H9 (cell line): Measurements from ENCODE around the gene ADAMTS13. TPM values are rescaled to one million over a fixed set of nuclear protein-coding genes. Genes with fewer than 3 reads are reported as not detected.

Experiments used
- DNase-seq: peaks from one replicate; pipeline ENCODE4 v3.0.0-alpha.2; 2017
- H2AFZ ChIP-seq: one replicate; pipeline ENCODE4 v1.6.1; 2013; ENCODE audit warnings: mild to moderate bottlenecking, low read length, control low read depth, moderate library complexity
- H2AK5ac ChIP-seq: 2 replicates; pipeline ENCODE4 v1.6.1; 2013; ENCODE audit warnings: low read length, control low read depth, mixed read lengths; ENCODE audit not compliant: insufficient read length
- H2BK120ac ChIP-seq: one replicate; pipeline ENCODE4 v1.6.1; 2013; ENCODE audit warnings: low read depth, mild to moderate bottlenecking, low read length, control low read depth, inconsistent platforms; ENCODE audit not compliant: poor library complexity, severe bottlenecking
- H2BK12ac ChIP-seq: 2 replicates; pipeline ENCODE4 v1.6.1; 2013; ENCODE audit warnings: low read length, control low read depth, mixed read lengths, low read depth; ENCODE audit not compliant: insufficient read length
- H2BK15ac ChIP-seq: 2 replicates; pipeline ENCODE4 v1.6.1; 2013; ENCODE audit warnings: low read depth, low read length, control low read depth
- H2BK20ac ChIP-seq: one replicate; pipeline ENCODE4 v1.6.1; 2013; ENCODE audit warnings: low read depth, mild to moderate bottlenecking, low read length, control low read depth, inconsistent platforms; ENCODE audit not compliant: poor library complexity, severe bottlenecking
- H2BK5ac ChIP-seq: 2 replicates; pipeline ENCODE4 v1.6.1; 2013; ENCODE audit warnings: low read length, control low read depth, mixed read lengths; ENCODE audit not compliant: insufficient read length
- H3K14ac ChIP-seq: 2 replicates; pipeline ENCODE4 v1.6.1; 2013; ENCODE audit warnings: low read length, control low read depth; ENCODE audit not compliant: insufficient read depth
- H3K18ac ChIP-seq: 2 replicates; pipeline ENCODE4 v1.6.1; 2013; ENCODE audit warnings: low read depth, mild to moderate bottlenecking, mixed read lengths, low read length, control low read depth; ENCODE audit not compliant: insufficient read length
- H3K23ac ChIP-seq: 2 replicates; pipeline ENCODE4 v1.6.1; 2013; ENCODE audit warnings: low read length, control low read depth, mixed read lengths, low read depth; ENCODE audit not compliant: insufficient read length
- H3K23me2 ChIP-seq: 2 replicates; pipeline ENCODE4 v1.6.1; 2013; ENCODE audit warnings: low read depth, mild to moderate bottlenecking, mixed read lengths, low read length, control low read depth; ENCODE audit not compliant: insufficient read length, poor library complexity, severe bottlenecking
- H3K27ac ChIP-seq: 2 replicates; pipeline ENCODE4 v1.5.1; 2013; ENCODE audit warnings: low read length, control low read depth, mixed read lengths, low read depth; ENCODE audit not compliant: insufficient read length
- H3K27me3 ChIP-seq: 2 replicates; pipeline ENCODE4 v1.6.1; 2013; ENCODE audit warnings: low read length, control low read depth, inconsistent platforms; ENCODE audit not compliant: insufficient read depth
- H3K4ac ChIP-seq: 2 replicates; pipeline ENCODE4 v1.6.1; 2013; ENCODE audit warnings: low read depth, mild to moderate bottlenecking, control low read depth, inconsistent platforms, low read length, moderate library complexity
- H3K4me1 ChIP-seq: 2 replicates; pipeline ENCODE4 v1.6.1; 2013; ENCODE audit warnings: low read length, control low read depth, inconsistent platforms; ENCODE audit not compliant: insufficient read depth
- H3K4me2 ChIP-seq: 2 replicates; pipeline ENCODE4 v1.6.1; 2013; ENCODE audit warnings: low read length, control low read depth, mixed read lengths; ENCODE audit not compliant: insufficient read length, insufficient read depth
- H3K56ac ChIP-seq: 2 replicates; pipeline ENCODE4 v1.6.1; 2013; ENCODE audit warnings: low read depth, mild to moderate bottlenecking, mixed read lengths, low read length, control low read depth; ENCODE audit not compliant: insufficient read length
- H3K79me1 ChIP-seq: 2 replicates; pipeline ENCODE4 v1.6.1; 2013; ENCODE audit warnings: low read depth, mild to moderate bottlenecking, moderate library complexity, low read length, control low read depth, inconsistent platforms; ENCODE audit not compliant: insufficient read depth, poor library complexity, severe bottlenecking
- H3K79me2 ChIP-seq: 2 replicates; pipeline ENCODE4 v1.6.1; 2013; ENCODE audit warnings: low read length, control low read depth, inconsistent platforms; ENCODE audit not compliant: insufficient read depth
- H3K9ac ChIP-seq: 2 replicates; pipeline ENCODE4 v1.6.1; 2013; ENCODE audit warnings: low read length, control low read depth, mixed read lengths; ENCODE audit not compliant: insufficient read length; ENCODE audit errors: extremely low read depth
- H3K9me3 ChIP-seq: one replicate; pipeline ENCODE4 v1.6.1; 2013; ENCODE audit warnings: low read depth, low read length, inconsistent platforms; ENCODE audit not compliant: control insufficient read depth
- H3T11ph ChIP-seq: one replicate; pipeline ENCODE4 v1.6.1; 2013; ENCODE audit warnings: mild to moderate bottlenecking, low read length, control low read depth, inconsistent platforms
- H4K20me1 ChIP-seq: one replicate; pipeline ENCODE4 v1.6.1; 2013; ENCODE audit not compliant: control insufficient read depth, insufficient read length, insufficient read depth
- H4K5ac ChIP-seq: 2 replicates; pipeline ENCODE4 v1.6.1; 2013; ENCODE audit warnings: low read depth, mild to moderate bottlenecking, mixed read lengths, low read length, control low read depth; ENCODE audit not compliant: insufficient read length
- H4K8ac ChIP-seq: replicated peaks from 2 replicates; pipeline ENCODE4 v1.6.1; 2013; ENCODE audit warnings: low read length, control low read depth, mixed read lengths, low read depth; ENCODE audit not compliant: insufficient read length
- H4K91ac ChIP-seq: 2 replicates; pipeline ENCODE4 v1.6.1; 2013; ENCODE audit warnings: low read depth, mild to moderate bottlenecking, moderate library complexity, mixed read lengths, low read length, control low read depth; ENCODE audit not compliant: insufficient read length
- H3K27ac Mint-ChIP-seq, 3 experiments: 2 replicates in 2 of 3; 3 replicates in 1 of 3; pipeline ENCODE4 v1.8.0; 2020 to 2021; ENCODE audit warnings: mixed read lengths in 3 of 3, mild to moderate bottlenecking in 1 of 3, moderate library complexity in 1 of 3
- H3K27me3 Mint-ChIP-seq: 2 replicates; pipeline ENCODE4 v1.8.0; 2021; ENCODE audit warnings: low read depth, mild to moderate bottlenecking, moderate library complexity, mixed read lengths
- H3K36me3 Mint-ChIP-seq, 3 experiments: 2 replicates in 2 of 3; 3 replicates in 1 of 3; pipeline ENCODE4 v1.8.0; 2020 to 2021; ENCODE audit warnings: low read depth in 3 of 3, mixed read lengths in 3 of 3; ENCODE audit not compliant: insufficient read depth in 1 of 3
- H3K4me1 Mint-ChIP-seq, 2 experiments: 2 replicates each; pipeline ENCODE4 v1.8.0; 2020; ENCODE audit warnings: mixed read lengths in 2 of 2
- H3K4me3 Mint-ChIP-seq, 2 experiments: 2 replicates in 1 of 2; 3 replicates in 1 of 2; pipeline ENCODE4 v1.8.0; 2020 to 2021; ENCODE audit warnings: mild to moderate bottlenecking in 2 of 2, mixed read lengths in 2 of 2, moderate library complexity in 1 of 2
- H3K9me3 Mint-ChIP-seq, 2 experiments: 2 replicates in 1 of 2; 3 replicates in 1 of 2; pipeline ENCODE4 v1.8.0; 2020; ENCODE audit warnings: mild to moderate bottlenecking in 2 of 2, mixed read lengths in 2 of 2, moderate library complexity in 1 of 2
- WGBS: extraction: QIAGEN DNeasy Blood & Tissue Kit; methylation state at CpG from one replicate; pipeline ENCODE4 v1.1.7; 2013; ENCODE audit warnings: missing lambda C conversion rate, low lambda C conversion rate, mixed read lengths; ENCODE audit not compliant: insufficient read length; ENCODE audit errors: extremely low coverage; 5-methylcytosine and 5-hydroxymethylcytosine counted together
- total RNA-seq: library from RNA; stranded (reverse); gene quantifications from 2 replicates; pipeline ENCODE4 v1.2.1, GENCODE V29; 2021
- TF ChIP-seq, protein P1 (sequence below): fragments of 200-600 bp; sonication (generic); conservative IDR thresholded peaks from 3 replicates; pipeline ENCODE4 v1.8.0; 2021; ENCODE audit warnings: antibody characterized with exemption, mild to moderate bottlenecking

The ADAMTS13 gene
- total RNA-seq, 1 experiment from 2014 or later = 8.8 TPM

DNA sequence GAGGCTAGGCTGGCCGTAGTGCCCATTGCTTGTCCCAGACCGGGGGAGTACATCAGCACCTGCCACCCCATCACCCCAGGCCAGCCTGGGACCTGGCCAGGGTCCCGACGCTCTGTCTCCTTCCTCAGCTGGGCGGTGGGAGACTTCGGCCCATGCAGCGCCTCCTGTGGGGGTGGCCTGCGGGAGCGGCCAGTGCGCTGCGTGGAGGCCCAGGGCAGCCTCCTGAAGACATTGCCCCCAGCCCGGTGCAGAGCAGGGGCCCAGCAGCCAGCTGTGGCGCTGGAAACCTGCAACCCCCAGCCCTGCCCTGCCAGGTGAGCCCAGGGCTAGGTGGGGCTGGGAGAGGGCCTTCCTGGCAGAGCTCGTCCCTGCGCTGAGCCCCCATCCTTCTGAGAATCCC is 21.1 kb downstream of the ADAMTS13 start:
- Histone ChIP-seq H2BK20ac (no peak overlapping the region), H3K18ac (no peak overlapping the region), H4K8ac (no peak overlapping the region), H2BK120ac (no peak overlapping the region), H3K9ac (no peak overlapping the region), H3K9me3 (no peaks in the 10 kb centered on the region), H4K20me1 (no peaks in the 10 kb centered on the region), H4K5ac (no peak overlapping the region), H3K4me2 (no peak overlapping the region), H3K4ac (no peak overlapping the region), H2BK5ac (no peak overlapping the region), H3K23ac (no peak overlapping the region), H3K27ac (no peak overlapping the region), H2BK12ac (no peak overlapping the region), H3K14ac (no peak overlapping the region), H3K79me1 (no peaks in the 10 kb centered on the region), H3K27me3 (no peaks in the 10 kb centered on the region), H3T11ph (no peak overlapping the region), H3K56ac (no peak overlapping the region), H2BK15ac (no peak overlapping the region), H3K79me2 (no peaks in the 10 kb centered on the region), H3K23me2 (no peaks in the 10 kb centered on the region), H2AK5ac (no peak overlapping the region), H3K4me1 (no peaks in the 10 kb centered on the region), H2AFZ (no peak overlapping the region), H4K91ac (no peak overlapping the region)
- no peak for DNase-seq
- no CpG with 5 or more reads among the region's 15 CpGs for WGBS
- TF ChIP-seq, protein P1, sequence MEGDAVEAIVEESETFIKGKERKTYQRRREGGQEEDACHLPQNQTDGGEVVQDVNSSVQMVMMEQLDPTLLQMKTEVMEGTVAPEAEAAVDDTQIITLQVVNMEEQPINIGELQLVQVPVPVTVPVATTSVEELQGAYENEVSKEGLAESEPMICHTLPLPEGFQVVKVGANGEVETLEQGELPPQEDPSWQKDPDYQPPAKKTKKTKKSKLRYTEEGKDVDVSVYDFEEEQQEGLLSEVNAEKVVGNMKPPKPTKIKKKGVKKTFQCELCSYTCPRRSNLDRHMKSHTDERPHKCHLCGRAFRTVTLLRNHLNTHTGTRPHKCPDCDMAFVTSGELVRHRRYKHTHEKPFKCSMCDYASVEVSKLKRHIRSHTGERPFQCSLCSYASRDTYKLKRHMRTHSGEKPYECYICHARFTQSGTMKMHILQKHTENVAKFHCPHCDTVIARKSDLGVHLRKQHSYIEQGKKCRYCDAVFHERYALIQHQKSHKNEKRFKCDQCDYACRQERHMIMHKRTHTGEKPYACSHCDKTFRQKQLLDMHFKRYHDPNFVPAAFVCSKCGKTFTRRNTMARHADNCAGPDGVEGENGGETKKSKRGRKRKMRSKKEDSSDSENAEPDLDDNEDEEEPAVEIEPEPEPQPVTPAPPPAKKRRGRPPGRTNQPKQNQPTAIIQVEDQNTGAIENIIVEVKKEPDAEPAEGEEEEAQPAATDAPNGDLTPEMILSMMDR = no peak
- Mint-ChIP-seq H3K27me3 (no peaks in the 10 kb centered on the region; the same call in 1 of the 2 replicates), H3K27ac (no peak overlapping the region), H3K9me3 (no peaks in the 10 kb centered on the region), H3K4me1 (no peaks in the 10 kb centered on the region), H3K36me3 (no peaks in the 10 kb centered on the region; a peak in 1 of 7 replicates), H3K4me3 (no peak overlapping the region)
